Liver (tissue), 9 donors: ENCODE results near the gene NAXD. TPM values are rescaled to one million over a fixed set of nuclear protein-coding genes. Genes with fewer than 3 reads are reported as not detected.

ENCODE experiments used
- DNase-seq: peaks from one replicate; pipeline ENCODE4 v3.0.0-alpha.2; 2017; ENCODE audit warnings: low spot score
- H3K27ac ChIP-seq, 2 donors: one replicate each; pipeline ENCODE4 v1.7.0; 2013; ENCODE audit warnings: inconsistent platforms in 2 of 2, low read length in 2 of 2, control low read depth in 1 of 2, low read depth in 1 of 2, mild to moderate bottlenecking in 1 of 2
- H3K27me3 ChIP-seq, 4 donors: one replicate each; pipeline versions ENCODE4 v1.6.1 to v1.7.0; 2013; ENCODE audit warnings: low read length in 3 of 4, inconsistent platforms in 1 of 4, mild to moderate bottlenecking in 1 of 4, moderate library complexity in 1 of 4; ENCODE audit not compliant: control insufficient read depth in 4 of 4, insufficient read depth in 4 of 4
- H3K36me3 ChIP-seq, 4 donors: one replicate each; pipeline versions ENCODE4 v1.6.1 to v1.7.0; 2013; ENCODE audit warnings: low read length in 3 of 4, mild to moderate bottlenecking in 3 of 4, low read depth in 1 of 4, moderate library complexity in 1 of 4; ENCODE audit not compliant: control insufficient read depth in 4 of 4, insufficient read depth in 3 of 4
- H3K4me1 ChIP-seq, 4 donors: one replicate each; pipeline versions ENCODE4 v1.6.1 to v1.7.0; 2013; ENCODE audit warnings: low read length in 3 of 4, mild to moderate bottlenecking in 3 of 4, moderate library complexity in 1 of 4; ENCODE audit not compliant: control insufficient read depth in 4 of 4, insufficient read depth in 4 of 4
- H3K4me3 ChIP-seq, 3 donors: one replicate each; pipeline versions ENCODE4 v1.6.1 to v1.7.0; 2013; ENCODE audit warnings: low read length in 3 of 3, control low read depth in 1 of 3, low read depth in 1 of 3, mild to moderate bottlenecking in 1 of 3
- H3K9ac ChIP-seq, 2 donors: one replicate each; pipeline ENCODE4 v1.7.0; 2013; ENCODE audit warnings: low read length in 2 of 2, mild to moderate bottlenecking in 2 of 2, moderate library complexity in 2 of 2, control low read depth in 1 of 2, low read depth in 1 of 2
- H3K9me3 ChIP-seq, 4 donors: one replicate each; pipeline versions ENCODE4 v1.6.1 to v1.7.0; 2013; ENCODE audit warnings: low read length in 3 of 4; ENCODE audit not compliant: control insufficient read depth in 4 of 4
- EGR1 ChIP-seq, 2 donors: IDR thresholded peaks; 2 replicates each; pipeline ENCODE4 v1.6.1; 2016 to 2018; ENCODE audit warnings: antibody characterized with exemption in 2 of 2, low read depth in 2 of 2
- GABPA ChIP-seq, 2 donors: IDR thresholded peaks in 1 of 2; conservative IDR thresholded peaks in 1 of 2; 2 replicates each; pipeline ENCODE4 v1.6.1; 2016; ENCODE audit warnings: antibody characterized with exemption in 2 of 2, mild to moderate bottlenecking in 1 of 2, moderate library complexity in 1 of 2
- RAD21 ChIP-seq, 2 donors: IDR thresholded peaks; 2 replicates each; pipeline ENCODE4 v1.6.1; 2016; ENCODE audit warnings: antibody characterized with exemption in 2 of 2, mild to moderate bottlenecking in 2 of 2
- WGBS: extraction: QIAGEN DNeasy Blood & Tissue Kit; methylation state at CpG from one replicate; pipeline ENCODE4 v1.1.7; 2013; 5-methylcytosine and 5-hydroxymethylcytosine counted together
- polyA plus RNA-seq, 2 donors: library from polyadenylated mRNA; stranded (reverse) in 1 of 2; unstranded in 1 of 2; fragments of 200-250 nt in 1 of 2; fragments of >200 nt in 1 of 2; fragmentation: Nextera tagmentation in 1 of 2; extraction: Ambion mirVana in 1 of 2; gene quantifications; one replicate each; pipeline versions ENCODE4 v1.2.1 to v1.2.3, GENCODE V29; 2013 to 2015
- total RNA-seq, 2 donors: library from RNA; depleted of rRNA; stranded (reverse); fragments of >200 nt; gene quantifications; one replicate each; pipeline ENCODE4 v1.2.3, GENCODE V29; 2014
- TF ChIP-seq, protein P1 (sequence below): IDR thresholded peaks from 2 replicates; pipeline ENCODE4 v1.6.1; 2016; ENCODE audit warnings: antibody characterized with exemption
- TF ChIP-seq, protein P2 (sequence below): fragments of 150-350 bp; IDR thresholded peaks from 2 replicates; pipeline ENCODE4 v1.5.1; 2017; ENCODE audit warnings: improper control_type of control experiment, low read depth, low read length; ENCODE audit not compliant: missing input control
- TF ChIP-seq, protein P3 (sequence below): IDR thresholded peaks from 2 replicates; pipeline ENCODE4 v1.6.1; 2016; ENCODE audit warnings: antibody characterized with exemption, mild to moderate bottlenecking
- donor health status: healthy.
- donor health status: healthy.
- donor health status: healthy.
- donor health status: healthy.
- donor health status: healthy.

The NAXD gene
- total and polyA plus RNA-seq, 4 donors: 19.0 to 40.5 (median 27.6) TPM

GRCh38 chr13:110689041-110689440 lies 73.7 kb downstream of the NAXD start:
- Histone ChIP-seq H3K9me3 (no peaks in the 10 kb centered on the region), H3K27ac (no peak overlapping the region), H3K36me3 (peaks cover 0 to 6% (median 4%) of the 10 kb centered on the region in 4 donors), H3K4me3 (no peak overlapping the region), H3K4me1 (peaks cover under 1 to 11% (median 7%) of the 10 kb centered on the region in 4 donors), H3K27me3 (no peaks in the 10 kb centered on the region), H3K9ac (no peak overlapping the region)
- WGBS: 86% methylated on average over 9 of the region's 9 CpGs
- no peak for TF ChIP-seq RAD21 (IDR thresholded peaks at IDR 0.05)
- TF ChIP-seq, protein P1, sequence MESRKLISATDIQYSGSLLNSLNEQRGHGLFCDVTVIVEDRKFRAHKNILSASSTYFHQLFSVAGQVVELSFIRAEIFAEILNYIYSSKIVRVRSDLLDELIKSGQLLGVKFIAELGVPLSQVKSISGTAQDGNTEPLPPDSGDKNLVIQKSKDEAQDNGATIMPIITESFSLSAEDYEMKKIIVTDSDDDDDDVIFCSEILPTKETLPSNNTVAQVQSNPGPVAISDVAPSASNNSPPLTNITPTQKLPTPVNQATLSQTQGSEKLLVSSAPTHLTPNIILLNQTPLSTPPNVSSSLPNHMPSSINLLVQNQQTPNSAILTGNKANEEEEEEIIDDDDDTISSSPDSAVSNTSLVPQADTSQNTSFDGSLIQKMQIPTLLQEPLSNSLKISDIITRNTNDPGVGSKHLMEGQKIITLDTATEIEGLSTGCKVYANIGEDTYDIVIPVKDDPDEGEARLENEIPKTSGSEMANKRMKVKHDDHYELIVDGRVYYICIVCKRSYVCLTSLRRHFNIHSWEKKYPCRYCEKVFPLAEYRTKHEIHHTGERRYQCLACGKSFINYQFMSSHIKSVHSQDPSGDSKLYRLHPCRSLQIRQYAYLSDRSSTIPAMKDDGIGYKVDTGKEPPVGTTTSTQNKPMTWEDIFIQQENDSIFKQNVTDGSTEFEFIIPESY: no peak
- TF ChIP-seq, protein P2, sequence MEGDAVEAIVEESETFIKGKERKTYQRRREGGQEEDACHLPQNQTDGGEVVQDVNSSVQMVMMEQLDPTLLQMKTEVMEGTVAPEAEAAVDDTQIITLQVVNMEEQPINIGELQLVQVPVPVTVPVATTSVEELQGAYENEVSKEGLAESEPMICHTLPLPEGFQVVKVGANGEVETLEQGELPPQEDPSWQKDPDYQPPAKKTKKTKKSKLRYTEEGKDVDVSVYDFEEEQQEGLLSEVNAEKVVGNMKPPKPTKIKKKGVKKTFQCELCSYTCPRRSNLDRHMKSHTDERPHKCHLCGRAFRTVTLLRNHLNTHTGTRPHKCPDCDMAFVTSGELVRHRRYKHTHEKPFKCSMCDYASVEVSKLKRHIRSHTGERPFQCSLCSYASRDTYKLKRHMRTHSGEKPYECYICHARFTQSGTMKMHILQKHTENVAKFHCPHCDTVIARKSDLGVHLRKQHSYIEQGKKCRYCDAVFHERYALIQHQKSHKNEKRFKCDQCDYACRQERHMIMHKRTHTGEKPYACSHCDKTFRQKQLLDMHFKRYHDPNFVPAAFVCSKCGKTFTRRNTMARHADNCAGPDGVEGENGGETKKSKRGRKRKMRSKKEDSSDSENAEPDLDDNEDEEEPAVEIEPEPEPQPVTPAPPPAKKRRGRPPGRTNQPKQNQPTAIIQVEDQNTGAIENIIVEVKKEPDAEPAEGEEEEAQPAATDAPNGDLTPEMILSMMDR: no peak
- TF ChIP-seq, protein P3, sequence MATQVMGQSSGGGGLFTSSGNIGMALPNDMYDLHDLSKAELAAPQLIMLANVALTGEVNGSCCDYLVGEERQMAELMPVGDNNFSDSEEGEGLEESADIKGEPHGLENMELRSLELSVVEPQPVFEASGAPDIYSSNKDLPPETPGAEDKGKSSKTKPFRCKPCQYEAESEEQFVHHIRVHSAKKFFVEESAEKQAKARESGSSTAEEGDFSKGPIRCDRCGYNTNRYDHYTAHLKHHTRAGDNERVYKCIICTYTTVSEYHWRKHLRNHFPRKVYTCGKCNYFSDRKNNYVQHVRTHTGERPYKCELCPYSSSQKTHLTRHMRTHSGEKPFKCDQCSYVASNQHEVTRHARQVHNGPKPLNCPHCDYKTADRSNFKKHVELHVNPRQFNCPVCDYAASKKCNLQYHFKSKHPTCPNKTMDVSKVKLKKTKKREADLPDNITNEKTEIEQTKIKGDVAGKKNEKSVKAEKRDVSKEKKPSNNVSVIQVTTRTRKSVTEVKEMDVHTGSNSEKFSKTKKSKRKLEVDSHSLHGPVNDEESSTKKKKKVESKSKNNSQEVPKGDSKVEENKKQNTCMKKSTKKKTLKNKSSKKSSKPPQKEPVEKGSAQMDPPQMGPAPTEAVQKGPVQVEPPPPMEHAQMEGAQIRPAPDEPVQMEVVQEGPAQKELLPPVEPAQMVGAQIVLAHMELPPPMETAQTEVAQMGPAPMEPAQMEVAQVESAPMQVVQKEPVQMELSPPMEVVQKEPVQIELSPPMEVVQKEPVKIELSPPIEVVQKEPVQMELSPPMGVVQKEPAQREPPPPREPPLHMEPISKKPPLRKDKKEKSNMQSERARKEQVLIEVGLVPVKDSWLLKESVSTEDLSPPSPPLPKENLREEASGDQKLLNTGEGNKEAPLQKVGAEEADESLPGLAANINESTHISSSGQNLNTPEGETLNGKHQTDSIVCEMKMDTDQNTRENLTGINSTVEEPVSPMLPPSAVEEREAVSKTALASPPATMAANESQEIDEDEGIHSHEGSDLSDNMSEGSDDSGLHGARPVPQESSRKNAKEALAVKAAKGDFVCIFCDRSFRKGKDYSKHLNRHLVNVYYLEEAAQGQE: no peak
- no peak for TF ChIP-seq EGR1 (IDR thresholded peaks at IDR 0.05; ENCODE audit: low read depth in 2 of 2)
- TF ChIP-seq GABPA (IDR thresholded peaks at IDR 0.05 in 1 of 2, conservative IDR thresholded peaks at IDR 0.05 in 1 of 2): no peak
- DNase-seq: no peak

Other genes with a start within 250 kb of the NAXD start
- 10 to 100 TPM in 1 of 2 donors, 1 to 10 TPM in 1; 9.8 to 31.0 TPM for gene RAB20, start 53.8 kb upstream of the NAXD start, total RNA-seq
- 10 to 100 TPM; 19.3 to 36.9 TPM for gene RAB20, start 53.8 kb upstream of the NAXD start, polyA plus RNA-seq
- 10 to 100 TPM; 28.6 to 32.3 TPM for gene CARS2, start 90.6 kb downstream of the NAXD start, total RNA-seq
- 10 to 100 TPM; 30.5 to 44.0 TPM for gene CARS2, start 90.6 kb downstream of the NAXD start, polyA plus RNA-seq
- gene ING1, start 98.2 kb downstream of the NAXD start, total RNA-seq: 10 to 100 TPM in 1 of 2 donors, 1 to 10 TPM in 1; 7.5 to 14.1 TPM
- gene ING1, start 98.2 kb downstream of the NAXD start, polyA plus RNA-seq: 10 to 100 TPM in 1 of 2 donors, 1 to 10 TPM in 1; 8.0 to 10.1 TPM